K562 (cell line): ENCODE data around the gene DBNDD2. TPM values are rescaled to one million over a fixed set of nuclear protein-coding genes. Genes with fewer than 3 reads are reported as not detected.

ENCODE experiments used
- ARID2 ChIP-seq: fragments of 450-650 bp; IDR thresholded peaks from 2 replicates; pipeline ENCODE4 v1.6.1; 2017; ENCODE audit warnings: antibody characterized with exemption, mild to moderate bottlenecking
- CEBPB ChIP-seq: fragments of 450-650 bp; IDR thresholded peaks from 2 replicates; pipeline ENCODE4 v1.6.1; 2016; ENCODE audit warnings: missing genetic modification characterization, missing compliant biosample characterization
- CHCHD3 ChIP-seq: fragments of 250-450 bp; sonication (Bioruptor Pico); IDR thresholded peaks from 2 replicates; pipeline ENCODE4 v2.1.2; 2022; ENCODE audit warnings: mild to moderate bottlenecking
- ETV1 ChIP-seq: fragments of 450-650 bp; conservative IDR thresholded peaks from 2 replicates; pipeline ENCODE4 v1.6.1; 2016; ENCODE audit warnings: missing genetic modification characterization, control low read depth, low read depth, missing compliant biosample characterization
- FOXP1 ChIP-seq: sonication (generic); formaldehyde crosslinking; IDR thresholded peaks from 2 replicates; pipeline ENCODE4 v1.8.0; 2022; ENCODE audit warnings: mild to moderate bottlenecking, missing genetic modification reagents
- HOXB6 ChIP-seq: fragments of 250-450 bp; sonication (Bioruptor Pico); IDR thresholded peaks from 2 replicates; pipeline ENCODE4 v1.5.1; 2022; ENCODE audit warnings: mild to moderate bottlenecking, borderline replicate concordance
- JUNB ChIP-seq: fragments of 450-650 bp; formaldehyde crosslinking; conservative IDR thresholded peaks from 2 replicates; pipeline ENCODE4 v1.4.0; 2020; ENCODE audit warnings: mild to moderate bottlenecking
- MAX ChIP-seq: sonication (generic); formaldehyde crosslinking; IDR thresholded peaks from 2 replicates; pipeline ENCODE4 v1.9.0; 2022; ENCODE audit warnings: mild to moderate bottlenecking, missing genetic modification reagents
- MIER1 ChIP-seq: fragments of 450-650 bp; IDR thresholded peaks from 2 replicates; pipeline ENCODE4 v1.6.1; 2016; ENCODE audit warnings: antibody characterized with exemption, mild to moderate bottlenecking, low read depth
- MYC ChIP-seq, 2 experiments: fragments of 250-450 bp in 1 of 2; sonication (Bioruptor Pico) in 1 of 2; IDR thresholded peaks; 2 replicates each; pipeline versions ENCODE4 v1.5.1 to v1.6.1; 2012 to 2021; ENCODE audit warnings: low read depth in 2 of 2, borderline replicate concordance in 1 of 2, improper control_type of control experiment in 1 of 2, low read length in 1 of 2, mild to moderate bottlenecking in 1 of 2, moderate library complexity in 1 of 2
- NR2C2 ChIP-seq, 2 experiments: fragments of 200-800 bp in 1 of 2; sonication (Bioruptor generic) in 1 of 2; sonication (generic) in 1 of 2; formaldehyde crosslinking in 1 of 2; IDR thresholded peaks; 2 replicates each; pipeline versions ENCODE4 v1.6.1 to v1.8.0; 2016 to 2022; ENCODE audit warnings: mild to moderate bottlenecking in 1 of 2, missing compliant biosample characterization in 1 of 2, missing genetic modification characterization in 1 of 2, missing genetic modification reagents in 1 of 2
- PATZ1 ChIP-seq: fragments of 250-450 bp; sonication (Bioruptor Pico); IDR thresholded peaks from 2 replicates; pipeline ENCODE4 v1.5.0; 2020; ENCODE audit warnings: mild to moderate bottlenecking, borderline replicate concordance
- TFE3 ChIP-seq: fragments of 450-650 bp; formaldehyde crosslinking; IDR thresholded peaks from 2 replicates; pipeline ENCODE4 v1.4.0; 2020; ENCODE audit warnings: mild to moderate bottlenecking, mixed read lengths
- THRB ChIP-seq: fragments of 450-650 bp; formaldehyde crosslinking; conservative IDR thresholded peaks from 2 replicates; pipeline ENCODE4 v1.4.0; 2022; ENCODE audit warnings: mild to moderate bottlenecking, missing genetic modification characterization
- TRIM24 ChIP-seq, 2 experiments: fragments of 450-650 bp; IDR thresholded peaks; 2 replicates each; pipeline ENCODE4 v1.6.1; 2016
- ZBED1 ChIP-seq: IDR thresholded peaks from 2 replicates; pipeline ENCODE4 v1.6.1; 2014
- ZFP36 ChIP-seq: fragments of 150-350 bp; IDR thresholded peaks from 2 replicates; pipeline ENCODE4 v1.6.1; 2018; ENCODE audit warnings: low read length, low read depth; ENCODE audit not compliant: partially characterized antibody
- ZHX1 ChIP-seq: fragments of 150-350 bp; conservative IDR thresholded peaks from 2 replicates; pipeline ENCODE4 v1.6.1; 2014; ENCODE audit warnings: low read length
- ZNF165 ChIP-seq: fragments of 250-450 bp; sonication (Bioruptor Pico); IDR thresholded peaks from 2 replicates; pipeline ENCODE4 v1.4.0; 2020; ENCODE audit warnings: borderline replicate concordance
- ZNF445 ChIP-seq: fragments of 250-450 bp; sonication (Bioruptor Pico); IDR thresholded peaks from 2 replicates; pipeline ENCODE4 v1.4.0; 2020; ENCODE audit warnings: low read depth, mild to moderate bottlenecking, moderate library complexity
- polyA plus RNA-seq, 8 experiments: library from polyadenylated mRNA; depleted of rRNA in 4 of 8; stranded (reverse) in 5 of 8; unstranded in 3 of 8; fragments of >200 nt; fragmentation: Nextera tagmentation in 2 of 8; fragmentation: Illumina TruSeq in 1 of 8; extraction: Ambion mirVana in 2 of 8; extraction: Trizol in 1 of 8; gene quantifications; 2 replicates each; pipeline versions ENCODE4 v1.2.1 to v1.2.3, GENCODE V29; 2011 to 2014; ENCODE audit warnings: inconsistent platforms in 1 of 8, missing spikeins in 1 of 8
- total RNA-seq, 7 experiments: library from RNA; depleted of rRNA in 6 of 7; stranded (reverse); fragments of >200 nt in 6 of 7; fragmentation: Illumina TruSeq in 2 of 7; extraction: Trizol in 2 of 7; gene quantifications; 2 replicates each; pipeline versions ENCODE4 v1.2.1 to v1.2.3, GENCODE V29; 2011 to 2021; ENCODE audit warnings: low replicate concordance in 1 of 7

DBNDD2 gene
- total and polyA plus RNA-seq, 9 of the 15 experiments (the other 6 are each of a cell fraction or from before 2014, with no cell fraction given), result 12.8 to 64.0 (median 35.8) TPM

GRCh38 chr20:45362804-45363610 lies 45.1 kb upstream of the DBNDD2 start, which contains the start of gene SYS1 (continued):
- TF ChIP-seq CEBPB (tag) (no peak), FOXP1 (CRISPR knock-in tag) (no peak), MIER1 (no peak), ARID2 (no peak), CHCHD3 (no peak), TFE3 (CRISPR knock-in tag) (no peak), THRB (CRISPR knock-in tag) (no peak), ZBED1 (no peak), NR2C2 (CRISPR knock-in tag; IDR thresholded peaks at IDR 0.05) (peak; percentile 93), NR2C2 (tag; IDR thresholded peaks at IDR 0.05) (peak; percentile 99), ZNF165 (no peak), ZFP36 (no peak), ZHX1 (no peak), TRIM24 (IDR thresholded peaks at IDR 0.05) (no peak), JUNB (CRISPR knock-in tag) (no peak), ZNF445 (CRISPR knock-in tag) (no peak), HOXB6 (CRISPR knock-in tag) (no peak), MYC (IDR thresholded peaks at IDR 0.05; ENCODE audit: low read depth, low read length) (peak; percentile 65), MYC (CRISPR knock-in tag; IDR thresholded peaks at IDR 0.05; ENCODE audit: borderline replicate concordance, low read depth) (no peak), ETV1 (tag) (peak; percentile 75), MAX (CRISPR knock-in tag) (peak; percentile 94), PATZ1 (no peak)
